ENCODE results near the gene BDKRB2.

Gene BDKRB2

DNA sequence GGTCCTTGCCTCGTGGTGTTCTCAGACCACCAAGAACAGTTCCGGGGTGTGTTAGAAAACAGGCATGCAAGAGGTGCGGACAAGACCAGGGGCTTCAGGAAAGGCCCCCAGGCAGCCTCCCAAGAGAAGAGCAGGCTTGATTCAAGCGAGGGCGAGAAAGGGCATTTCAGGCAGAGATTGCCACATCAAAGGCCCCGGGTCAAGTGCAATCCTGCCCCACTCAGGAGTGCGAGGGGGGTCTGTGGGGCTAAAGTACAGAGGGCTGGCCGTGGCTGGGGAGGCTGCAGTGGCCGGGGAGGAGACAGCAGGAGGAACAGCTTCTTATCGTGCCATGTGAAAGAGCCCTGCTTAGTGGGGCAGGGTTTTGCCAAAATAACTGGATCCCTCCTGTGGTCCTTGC lies 2.7 kb upstream of the BDKRB2 start:
- H3K27me3 Mint-ChIP-seq, result peaks cover 7% of the 10 kb centered on the region
- no peak for ATAC-seq (ENCODE audit: low read depth)

DNA sequence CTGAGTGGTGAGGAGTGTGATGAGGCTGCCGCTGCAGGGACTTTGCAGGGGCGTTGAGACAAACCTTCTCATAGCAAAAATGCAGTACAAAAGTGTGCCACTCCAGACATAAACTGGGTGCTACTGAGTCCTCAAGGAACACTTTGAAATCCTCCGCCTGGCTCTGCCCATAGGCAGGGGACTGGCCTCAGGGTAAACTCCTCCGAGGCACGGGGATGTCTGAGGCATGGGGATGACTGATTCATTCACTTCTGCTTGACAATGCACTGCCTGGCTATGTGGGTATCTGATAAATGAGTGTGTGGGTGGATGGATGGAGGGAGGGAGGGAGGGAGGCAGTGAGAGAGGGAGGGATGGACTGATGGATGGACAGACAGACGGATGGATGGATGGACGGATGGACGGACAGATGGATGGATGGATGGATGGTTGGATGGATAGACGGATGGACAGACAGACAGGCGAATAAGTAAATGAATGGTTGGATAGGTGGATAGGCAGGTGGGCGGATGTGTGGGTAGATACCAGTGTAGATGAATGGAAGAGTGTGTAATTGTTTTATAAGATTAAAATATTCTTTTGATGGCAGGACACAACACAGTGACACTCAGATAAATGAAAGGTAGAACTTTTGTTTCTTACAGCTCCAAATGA lies 2.1 kb upstream of the BDKRB2 start:
- no peak overlapping the region for H3K27ac Mint-ChIP-seq
- no peak overlapping the region for H3K4me3 Mint-ChIP-seq
- H3K4me1 Mint-ChIP-seq, result no peaks in the 10 kb centered on the region
- ATAC-seq (ENCODE audit: low read depth) (no peak), DNase-seq (ENCODE audit: low spot score in 2 of 2) (no peak)
- H3K27me3 Mint-ChIP-seq, result peaks cover 9% of the 10 kb centered on the region
- no peaks in the 10 kb centered on the region for H3K9me3 Mint-ChIP-seq
- H3K36me3 Mint-ChIP-seq, result no peaks in the 10 kb centered on the region

More for the DNA sequence above, 2.7 kb upstream of the BDKRB2 start:
- DNase-seq (ENCODE audit: low spot score in 2 of 2), result no peak
- no peak overlapping the region for H3K4me3 Mint-ChIP-seq
- H3K4me1 Mint-ChIP-seq, result no peaks in the 10 kb centered on the region
- no peaks in the 10 kb centered on the region for H3K36me3 Mint-ChIP-seq
- H3K27ac Mint-ChIP-seq, result no peak overlapping the region
- H3K9me3 Mint-ChIP-seq, result no peaks in the 10 kb centered on the region

DNA sequence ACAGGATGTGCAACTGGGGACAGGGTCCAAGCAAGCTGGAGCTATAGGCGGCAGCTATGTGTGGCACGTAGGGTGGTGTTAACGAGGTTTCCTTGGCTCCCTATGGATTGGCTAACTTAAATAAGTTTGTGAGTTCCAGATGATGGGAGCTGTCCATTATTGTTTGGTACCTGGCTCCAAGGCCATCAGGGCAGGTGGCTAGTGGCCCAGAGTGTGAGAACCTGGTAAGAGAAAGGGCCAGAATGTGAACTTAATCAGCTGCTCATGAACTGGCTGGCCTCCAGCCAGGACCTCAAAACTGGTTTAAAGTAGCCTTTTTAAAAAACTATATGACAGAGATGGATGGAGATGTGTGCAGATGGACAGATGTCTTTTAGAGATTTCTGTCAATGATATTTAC lies 1.5 kb upstream of the BDKRB2 start:
- Mint-ChIP-seq H3K27ac (no peak overlapping the region), H3K4me1 (no peaks in the 10 kb centered on the region)

GRCh38 chr14:96203635-96204034 lies 1.0 kb upstream of the BDKRB2 start:
- Mint-ChIP-seq H3K4me3 (no peak overlapping the region), H3K9me3 (no peaks in the 10 kb centered on the region), H3K36me3 (no peaks in the 10 kb centered on the region), H3K4me1 (no peaks in the 10 kb centered on the region), H3K27ac (no peak overlapping the region), H3K27me3 (peaks cover 9% of the 10 kb centered on the region)
- DNase-seq (ENCODE audit: low spot score in 2 of 2) (no peak), ATAC-seq (ENCODE audit: low read depth) (no peak)

More for the DNA sequence above, 1.5 kb upstream of the BDKRB2 start:
- H3K27me3 Mint-ChIP-seq, result peaks cover 9% of the 10 kb centered on the region
- H3K36me3 Mint-ChIP-seq, result no peaks in the 10 kb centered on the region
- DNase-seq (ENCODE audit: low spot score in 2 of 2) (no peak), ATAC-seq (ENCODE audit: low read depth) (no peak)
- no peaks in the 10 kb centered on the region for H3K9me3 Mint-ChIP-seq
- H3K4me3 Mint-ChIP-seq, result no peak overlapping the region

DNA sequence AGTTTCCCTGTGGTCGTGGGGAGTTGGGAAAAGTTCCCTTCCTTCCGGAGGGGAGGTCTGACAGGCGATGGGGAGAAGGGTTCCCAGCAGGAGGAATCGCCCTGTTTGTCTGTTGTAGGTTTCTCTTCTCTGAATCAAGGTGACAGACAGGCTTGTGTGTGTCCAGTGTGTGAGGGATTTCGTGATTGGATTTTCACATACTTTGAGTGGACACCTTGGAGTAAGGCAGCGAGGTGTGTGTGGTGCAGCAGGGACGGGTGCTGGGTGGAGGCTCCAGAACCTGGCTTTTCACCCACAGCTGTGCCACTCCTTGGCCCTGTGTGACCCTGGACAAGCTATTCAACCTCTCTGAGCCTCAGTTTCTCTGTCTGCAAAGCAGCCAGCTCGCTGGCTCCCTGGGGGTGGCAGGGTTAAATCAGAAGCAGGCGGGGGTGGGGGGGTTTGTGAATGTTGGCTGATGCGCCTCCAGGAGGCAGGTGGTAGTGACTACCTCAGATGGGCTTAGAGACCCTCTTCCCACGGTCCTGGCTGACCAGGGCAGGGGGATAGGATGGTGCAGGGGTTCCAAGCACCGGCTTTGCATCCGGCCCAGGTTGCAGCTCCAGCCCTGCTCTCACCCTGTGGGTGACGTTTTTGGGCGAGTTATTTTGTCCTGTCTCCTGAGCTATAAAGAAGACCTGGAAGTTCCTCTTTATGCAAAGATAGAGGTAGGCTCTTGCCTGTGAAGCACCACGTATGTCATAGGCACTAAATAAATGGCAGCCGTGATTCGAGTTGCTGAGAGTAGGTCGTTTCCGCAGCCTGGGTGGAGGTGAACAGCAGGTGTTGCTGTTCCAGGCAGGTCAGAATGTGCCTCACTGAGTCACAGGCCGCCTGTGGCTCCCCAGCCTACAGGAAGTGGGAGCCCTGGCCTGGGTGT lies 679 bp downstream of the BDKRB2 start:
- Mint-ChIP-seq H3K4me3 (no peak overlapping the region), H3K9me3 (no peaks in the 10 kb centered on the region), H3K27me3 (peaks cover 13% of the 10 kb centered on the region), H3K4me1 (no peaks in the 10 kb centered on the region), H3K36me3 (no peaks in the 10 kb centered on the region), H3K27ac (no peak overlapping the region)
- no peak for ATAC-seq (ENCODE audit: low read depth)
- no peak for DNase-seq (ENCODE audit: low spot score in 2 of 2)

DNA sequence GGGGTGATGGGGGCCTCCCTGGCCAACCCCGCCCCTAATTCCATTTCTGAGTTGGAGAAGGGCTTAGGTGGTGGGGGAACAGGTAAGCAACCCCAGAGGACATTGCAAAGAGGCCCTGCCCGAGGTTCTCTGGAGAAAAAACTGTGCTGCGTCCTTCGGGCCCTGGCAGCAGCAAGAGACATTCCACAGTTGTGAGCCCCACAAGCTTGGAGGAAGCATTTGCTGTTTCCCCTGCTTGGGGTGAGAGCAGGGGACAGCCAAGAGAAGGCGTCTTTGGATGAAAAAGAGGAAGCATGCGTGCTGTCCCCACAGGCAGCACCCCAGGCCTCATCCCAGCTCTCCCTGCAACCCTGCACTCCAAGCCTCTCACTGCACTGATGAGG lies 1.3 kb downstream of the BDKRB2 start:
- ATAC-seq (ENCODE audit: low read depth) (no peak), DNase-seq (ENCODE audit: low spot score in 2 of 2) (no peak)
- no peak overlapping the region for H3K27ac Mint-ChIP-seq
- peaks cover 13% of the 10 kb centered on the region for H3K27me3 Mint-ChIP-seq
- no peaks in the 10 kb centered on the region for H3K36me3 Mint-ChIP-seq
- no peaks in the 10 kb centered on the region for H3K9me3 Mint-ChIP-seq
- H3K4me1 Mint-ChIP-seq, result no peaks in the 10 kb centered on the region
- H3K4me3 Mint-ChIP-seq, result no peak overlapping the region

DNA sequence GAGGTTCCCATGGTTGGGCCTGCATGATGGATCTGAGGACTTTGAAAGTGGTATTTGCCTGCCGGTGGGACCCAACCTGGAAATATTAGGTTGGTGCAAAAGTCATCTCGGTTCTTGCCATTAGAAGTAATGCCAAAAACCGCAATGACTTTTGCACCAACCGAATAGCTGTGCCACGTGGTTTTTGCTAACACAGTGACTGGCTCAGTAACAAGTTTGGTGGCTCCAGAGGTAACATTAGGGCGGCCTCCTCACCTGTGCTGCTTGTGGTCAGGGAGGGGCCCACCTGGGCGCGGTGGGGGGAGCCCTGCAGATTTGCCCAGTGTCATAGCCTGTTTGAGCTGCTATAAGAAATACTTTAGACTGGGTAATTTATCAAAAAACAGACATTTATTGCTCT lies 1.8 kb downstream of the BDKRB2 start:
- Mint-ChIP-seq H3K27me3 (peaks cover 13% of the 10 kb centered on the region), H3K36me3 (no peaks in the 10 kb centered on the region), H3K27ac (no peak overlapping the region), H3K4me3 (no peak overlapping the region), H3K4me1 (no peaks in the 10 kb centered on the region), H3K9me3 (peaks cover 2% of the 10 kb centered on the region)
- no peak for DNase-seq (ENCODE audit: low spot score in 2 of 2)
- ATAC-seq (ENCODE audit: low read depth), result no peak

GRCh38 chr14:96207686-96208085 lies 3.0 kb downstream of the BDKRB2 start:
- no peaks in the 10 kb centered on the region for H3K4me1 Mint-ChIP-seq
- no peak overlapping the region for H3K27ac Mint-ChIP-seq
- peaks cover 5% of the 10 kb centered on the region for H3K9me3 Mint-ChIP-seq
- no peak overlapping the region for H3K4me3 Mint-ChIP-seq
- H3K27me3 Mint-ChIP-seq, result peaks cover 10% of the 10 kb centered on the region
- no peak for ATAC-seq (ENCODE audit: low read depth)
- no peaks in the 10 kb centered on the region for H3K36me3 Mint-ChIP-seq
- no peak for DNase-seq (ENCODE audit: low spot score in 2 of 2)

GRCh38 chr14:96208739-96209138 lies 4.1 kb downstream of the BDKRB2 start:
- no peak overlapping the region for H3K4me3 Mint-ChIP-seq
- H3K9me3 Mint-ChIP-seq, result peaks cover 5% of the 10 kb centered on the region
- DNase-seq (ENCODE audit: low spot score in 2 of 2) (no peak), ATAC-seq (ENCODE audit: low read depth) (no peak)
- peaks cover 8% of the 10 kb centered on the region for H3K27me3 Mint-ChIP-seq
- no peaks in the 10 kb centered on the region for H3K36me3 Mint-ChIP-seq
- H3K4me1 Mint-ChIP-seq, result no peaks in the 10 kb centered on the region
- no peak overlapping the region for H3K27ac Mint-ChIP-seq

DNA sequence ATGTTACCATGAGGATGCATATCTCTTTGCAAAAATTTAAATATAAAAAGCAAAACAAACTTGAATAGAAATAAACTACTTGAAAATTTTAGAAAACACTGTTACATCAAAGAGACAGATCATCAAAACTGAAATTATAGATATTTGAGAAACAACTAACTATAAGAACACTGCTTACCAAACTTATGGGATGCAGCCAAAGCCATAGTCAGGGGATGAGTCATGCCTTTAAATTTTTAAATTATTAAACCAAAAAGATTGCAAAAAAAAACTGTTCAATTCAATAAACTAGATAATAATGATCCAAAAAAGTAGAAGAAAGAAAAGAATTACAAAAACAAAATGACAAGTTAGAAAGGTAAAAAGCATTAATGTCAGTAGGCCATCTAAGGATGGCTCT lies 7.5 kb downstream of the BDKRB2 start:
- H3K4me1 Mint-ChIP-seq, result no peaks in the 10 kb centered on the region
- DNase-seq (ENCODE audit: low spot score in 2 of 2), result no peak
- ATAC-seq (ENCODE audit: low read depth), result no peak
- H3K36me3 Mint-ChIP-seq, result no peaks in the 10 kb centered on the region
- H3K9me3 Mint-ChIP-seq, result peaks cover 5% of the 10 kb centered on the region
- peaks cover 11% of the 10 kb centered on the region for H3K27me3 Mint-ChIP-seq
- H3K4me3 Mint-ChIP-seq, result no peak overlapping the region
- no peak overlapping the region for H3K27ac Mint-ChIP-seq

DNA sequence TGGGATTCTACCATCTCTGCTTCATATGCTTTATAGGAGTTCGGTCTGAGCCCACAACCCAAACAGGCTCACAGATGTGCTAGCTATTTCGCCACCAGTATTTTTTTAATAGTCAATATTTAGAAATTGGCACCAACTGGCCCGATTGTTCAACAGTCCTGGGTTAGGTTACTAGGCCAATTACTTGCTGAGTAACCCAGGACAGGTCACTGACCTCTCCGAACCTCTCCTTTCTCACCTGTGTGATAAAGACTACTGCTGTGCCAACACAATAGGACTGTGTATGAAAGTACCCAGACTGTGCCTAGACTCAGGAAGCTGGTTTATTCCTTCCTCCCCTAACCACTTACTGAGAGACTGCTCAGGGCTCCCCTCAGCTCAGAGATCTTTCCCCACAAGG lies 8.3 kb downstream of the BDKRB2 start:
- Mint-ChIP-seq H3K4me1 (no peaks in the 10 kb centered on the region), H3K27ac (no peak overlapping the region), H3K36me3 (no peaks in the 10 kb centered on the region), H3K27me3 (peaks cover 9% of the 10 kb centered on the region), H3K4me3 (no peak overlapping the region), H3K9me3 (peaks cover 5% of the 10 kb centered on the region)
- DNase-seq (ENCODE audit: low spot score in 2 of 2) (no peak), ATAC-seq (ENCODE audit: low read depth) (no peak)

- no peak for ATAC-seq (ENCODE audit: low read depth)
- no peak overlapping the region for H3K4me3 Mint-ChIP-seq
- H3K27ac Mint-ChIP-seq, result no peak overlapping the region
Observed at GRCh38 chr14:96213871-96214465, 9.3 kb downstream of the BDKRB2 start.

GRCh38 chr14:96214793-96215192 lies 10.2 kb downstream of the BDKRB2 start:
- no peaks in the 10 kb centered on the region for H3K4me1 Mint-ChIP-seq
- peaks cover 5% of the 10 kb centered on the region for H3K9me3 Mint-ChIP-seq
- H3K36me3 Mint-ChIP-seq, result no peaks in the 10 kb centered on the region
- DNase-seq (ENCODE audit: low spot score in 2 of 2) (no peak), ATAC-seq (ENCODE audit: low read depth) (no peak)
- peaks cover 6% of the 10 kb centered on the region for H3K27me3 Mint-ChIP-seq
- no peak overlapping the region for H3K27ac Mint-ChIP-seq
- H3K4me3 Mint-ChIP-seq, result no peak overlapping the region

More at GRCh38 chr14:96213871-96214465, 9.3 kb downstream of the BDKRB2 start:
- H3K9me3 Mint-ChIP-seq, result peaks cover 5% of the 10 kb centered on the region
- H3K4me1 Mint-ChIP-seq, result no peaks in the 10 kb centered on the region
- no peaks in the 10 kb centered on the region for H3K36me3 Mint-ChIP-seq
- H3K27me3 Mint-ChIP-seq, result peaks cover 8% of the 10 kb centered on the region
- DNase-seq (ENCODE audit: low spot score in 2 of 2), result no peak

GRCh38 chr14:96215452-96216244 lies 11.0 kb downstream of the BDKRB2 start:
- H3K4me3 Mint-ChIP-seq, result no peak overlapping the region
- no peaks in the 10 kb centered on the region for H3K4me1 Mint-ChIP-seq
- H3K27ac Mint-ChIP-seq, result no peak overlapping the region

More at GRCh38 chr14:96215452-96216244, 11.0 kb downstream of the BDKRB2 start:
- H3K9me3 Mint-ChIP-seq, result peaks cover 5% of the 10 kb centered on the region
- no peak for ATAC-seq (ENCODE audit: low read depth)
- peaks cover 8% of the 10 kb centered on the region for H3K27me3 Mint-ChIP-seq
- no peaks in the 10 kb centered on the region for H3K36me3 Mint-ChIP-seq
- DNase-seq (ENCODE audit: low spot score in 2 of 2), result no peak

Data from memory B cell (primary cell).